NCI-H82 (cell line): Measurements from ENCODE around the gene HIVEP3.

Experiments used
- DNase-seq: peaks from one replicate; lab custom pipeline; 2025; lab: John Stamatoyannopoulos, UW

HIVEP3 gene

DNA sequence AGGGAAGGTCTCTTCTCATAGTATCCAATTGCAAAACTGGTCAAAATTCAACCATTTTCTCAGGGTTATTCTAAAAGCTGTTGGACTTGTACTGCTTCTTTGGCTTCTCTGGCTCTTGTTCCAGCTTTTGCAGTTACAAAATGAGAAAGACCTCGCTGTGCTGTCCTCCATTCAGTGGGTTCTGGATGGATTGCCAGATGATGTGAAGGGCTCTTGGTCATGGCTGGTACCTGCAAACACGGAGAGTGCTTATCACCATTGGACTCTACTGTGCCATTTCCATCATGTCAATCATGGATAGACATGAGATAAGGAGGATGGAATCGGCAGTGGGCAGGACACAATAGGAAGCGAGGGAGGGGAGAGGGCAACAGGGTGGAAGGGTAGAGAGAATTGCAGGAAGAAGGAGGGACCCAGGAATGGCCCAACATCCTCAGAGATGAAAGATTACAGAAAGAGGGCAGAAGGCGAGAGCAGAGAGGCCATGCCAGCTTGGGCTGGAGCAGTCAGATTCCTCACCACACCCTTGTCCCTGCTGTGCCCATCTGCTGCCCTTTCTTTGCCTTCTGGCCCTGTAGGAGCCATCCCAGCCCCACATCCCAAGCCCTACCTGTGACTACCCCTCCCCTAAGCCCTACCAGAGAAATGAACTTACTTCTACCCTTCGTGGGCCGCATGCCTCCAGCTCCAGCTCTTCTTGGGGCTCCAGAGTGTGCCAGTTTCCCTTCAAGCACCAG, 70.3 kb downstream of the HIVEP3 start:
- DNase-seq: no peak

GRCh38 chr1:41847733-41848132, 71.0 kb downstream of the HIVEP3 start:
- no peak for DNase-seq

- DNase-seq: no peak
Observed at GRCh38 chr1:41846625-41847405, 71.9 kb downstream of the HIVEP3 start.

DNA sequence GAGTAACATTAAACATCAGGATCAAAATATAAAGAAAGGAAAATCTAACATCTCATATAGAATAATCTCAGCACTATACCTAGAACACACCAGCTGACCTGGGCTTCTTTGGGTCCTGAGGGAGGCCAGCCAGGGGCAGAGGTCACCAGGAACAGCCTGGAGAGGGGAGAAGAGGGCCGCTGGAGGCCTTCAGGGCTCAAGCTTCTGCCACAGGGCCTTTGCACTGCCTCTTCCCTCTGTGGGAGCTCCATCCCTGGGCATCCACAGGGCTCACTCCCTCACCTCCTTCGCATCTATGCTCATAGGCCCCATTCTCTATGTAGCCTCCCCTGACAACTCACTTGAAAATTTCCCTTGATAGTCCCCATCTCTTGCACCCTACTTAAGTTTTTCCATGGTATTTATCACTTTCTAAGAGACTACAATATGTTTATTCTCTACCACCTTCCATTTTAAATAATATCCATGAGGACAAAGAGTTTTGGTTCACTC, 73.9 kb downstream of the HIVEP3 start:
- no peak for DNase-seq

- no peak for DNase-seq
Observed at GRCh38 chr1:41844255-41844654, 74.5 kb downstream of the HIVEP3 start.

- DNase-seq: no peak
Observed at GRCh38 chr1:41842993-41843755, 75.5 kb downstream of the HIVEP3 start.

DNA sequence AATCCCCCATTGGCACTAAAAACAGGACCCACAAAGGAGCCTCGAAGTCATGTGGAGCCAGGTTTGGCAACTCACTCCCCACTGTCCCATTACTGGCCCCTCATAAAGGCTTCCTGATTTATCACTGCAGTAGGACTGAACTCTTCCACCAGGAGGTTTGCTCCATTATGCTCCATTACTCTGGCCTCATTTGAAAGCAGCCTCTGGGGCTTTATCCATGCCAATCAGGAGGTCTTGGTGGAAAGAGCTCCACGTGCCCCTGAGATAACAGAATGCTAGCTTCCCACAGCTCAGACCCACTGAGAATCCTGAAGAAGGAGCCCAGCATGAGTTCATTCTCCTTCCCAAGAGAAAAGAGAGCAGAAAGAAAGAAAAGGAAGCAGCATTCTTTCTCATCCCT, 76.4 kb downstream of the HIVEP3 start:
- DNase-seq: no peak

DNA sequence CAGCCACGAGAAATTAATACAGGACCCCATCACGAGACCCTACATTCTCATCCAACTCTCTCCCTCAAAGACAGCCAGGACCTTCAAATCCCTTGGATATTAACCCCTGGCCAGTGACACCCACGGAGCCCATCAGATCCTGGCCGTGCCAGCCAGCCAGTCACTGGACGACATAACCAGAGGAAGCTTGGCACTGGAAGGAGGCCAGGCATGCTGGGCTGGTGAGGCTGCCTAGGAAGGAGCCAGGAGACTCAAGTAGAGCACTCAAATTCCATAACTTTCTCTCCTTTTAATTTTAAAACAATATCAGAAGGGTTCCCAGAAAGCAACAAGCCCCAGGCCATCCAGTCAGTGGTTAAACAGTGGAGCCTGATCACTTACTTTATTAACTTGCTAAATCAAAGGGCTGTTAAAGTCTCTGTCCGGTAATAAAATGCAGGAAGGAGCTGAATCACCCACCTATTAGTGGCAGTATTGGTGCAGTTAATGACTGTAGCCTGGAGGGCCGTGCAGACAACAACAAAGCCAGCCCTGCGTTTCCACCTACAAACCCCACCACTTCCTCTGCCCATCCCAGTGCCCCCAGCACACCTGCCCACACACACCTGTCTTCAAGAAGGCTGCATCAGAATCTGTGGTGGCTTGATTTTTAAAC, 78.0 kb downstream of the HIVEP3 start:
- DNase-seq: no peak

DNA sequence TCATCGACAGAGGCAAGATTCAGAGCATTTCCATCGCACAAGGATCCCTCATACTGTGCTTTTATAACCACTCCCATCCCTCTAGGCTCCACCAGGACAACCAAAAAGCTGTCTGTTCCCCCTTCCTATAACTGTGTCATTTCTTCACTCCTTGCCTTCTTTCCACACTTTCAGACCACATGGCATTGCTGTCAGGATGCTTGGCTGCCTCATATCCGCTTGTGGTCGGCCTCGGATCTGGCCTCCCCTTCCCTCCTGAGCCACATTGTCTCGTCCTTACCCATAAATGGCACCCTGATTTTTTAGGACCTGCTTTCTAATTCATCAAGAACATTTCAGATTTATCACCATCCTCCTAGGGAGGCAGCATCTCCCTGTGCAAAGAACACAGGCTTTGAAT, 80.5 kb downstream of the HIVEP3 start:
- DNase-seq: no peak

GRCh38 chr1:41837691-41838090, 81.0 kb downstream of the HIVEP3 start:
- DNase-seq: no peak

- no peak for DNase-seq
Observed at GRCh38 chr1:41835485-41835884, 83.2 kb downstream of the HIVEP3 start.

GRCh38 chr1:41833519-41834000, 85.2 kb downstream of the HIVEP3 start:
- no peak for DNase-seq

DNA sequence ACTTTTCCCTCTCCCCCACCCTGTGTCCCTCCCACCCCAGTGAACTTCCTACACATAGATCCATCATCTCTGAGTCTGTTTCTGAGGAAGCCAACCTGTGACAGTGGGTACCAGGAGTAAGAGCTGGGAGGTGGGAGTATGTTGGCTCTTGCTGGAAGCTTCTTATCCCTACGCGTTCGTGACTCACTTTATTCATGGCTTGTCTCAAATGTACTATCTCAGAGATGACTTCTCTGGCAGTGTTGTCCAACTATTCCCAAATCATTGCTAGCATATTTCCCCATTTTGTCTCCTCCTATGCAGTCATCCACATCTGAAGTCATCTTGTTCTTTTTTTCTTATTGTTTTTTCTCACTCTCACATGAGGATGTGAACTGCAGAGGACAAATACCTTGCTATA, 88.0 kb downstream of the HIVEP3 start:
- DNase-seq: no peak

- no peak for DNase-seq
Observed at GRCh38 chr1:41827991-41828570, 90.6 kb downstream of the HIVEP3 start.

DNA sequence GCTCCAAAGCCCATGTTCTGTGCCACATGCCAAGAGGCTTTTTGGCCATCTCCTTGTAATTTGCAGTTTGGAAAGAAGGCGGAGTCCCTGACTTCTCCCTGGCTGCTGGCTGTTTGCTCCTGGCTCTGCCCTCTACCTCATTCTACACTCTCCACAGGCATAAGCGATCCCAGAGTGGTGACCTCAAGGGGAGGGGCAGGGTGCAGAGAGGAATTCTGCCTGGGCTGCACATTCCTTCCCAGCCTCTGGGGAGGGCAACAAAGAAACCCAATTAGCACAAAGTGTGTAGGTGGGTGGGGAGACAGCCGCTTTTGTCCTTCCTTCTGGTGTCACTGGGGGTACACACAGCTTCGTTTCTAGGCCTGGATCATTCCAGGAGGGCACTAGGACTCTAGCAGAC, 95.3 kb downstream of the HIVEP3 start:
- no peak for DNase-seq

- no peak for DNase-seq
Observed at GRCh38 chr1:41822866-41823265, 95.9 kb downstream of the HIVEP3 start.

- DNase-seq: no peak
Observed at GRCh38 chr1:41819843-41820242, 98.9 kb downstream of the HIVEP3 start.

- no peak for DNase-seq
Observed at GRCh38 chr1:41819069-41819468, 99.7 kb downstream of the HIVEP3 start.

- no peak for DNase-seq
Observed at GRCh38 chr1:41816061-41816460, 102.7 kb downstream of the HIVEP3 start.

DNA sequence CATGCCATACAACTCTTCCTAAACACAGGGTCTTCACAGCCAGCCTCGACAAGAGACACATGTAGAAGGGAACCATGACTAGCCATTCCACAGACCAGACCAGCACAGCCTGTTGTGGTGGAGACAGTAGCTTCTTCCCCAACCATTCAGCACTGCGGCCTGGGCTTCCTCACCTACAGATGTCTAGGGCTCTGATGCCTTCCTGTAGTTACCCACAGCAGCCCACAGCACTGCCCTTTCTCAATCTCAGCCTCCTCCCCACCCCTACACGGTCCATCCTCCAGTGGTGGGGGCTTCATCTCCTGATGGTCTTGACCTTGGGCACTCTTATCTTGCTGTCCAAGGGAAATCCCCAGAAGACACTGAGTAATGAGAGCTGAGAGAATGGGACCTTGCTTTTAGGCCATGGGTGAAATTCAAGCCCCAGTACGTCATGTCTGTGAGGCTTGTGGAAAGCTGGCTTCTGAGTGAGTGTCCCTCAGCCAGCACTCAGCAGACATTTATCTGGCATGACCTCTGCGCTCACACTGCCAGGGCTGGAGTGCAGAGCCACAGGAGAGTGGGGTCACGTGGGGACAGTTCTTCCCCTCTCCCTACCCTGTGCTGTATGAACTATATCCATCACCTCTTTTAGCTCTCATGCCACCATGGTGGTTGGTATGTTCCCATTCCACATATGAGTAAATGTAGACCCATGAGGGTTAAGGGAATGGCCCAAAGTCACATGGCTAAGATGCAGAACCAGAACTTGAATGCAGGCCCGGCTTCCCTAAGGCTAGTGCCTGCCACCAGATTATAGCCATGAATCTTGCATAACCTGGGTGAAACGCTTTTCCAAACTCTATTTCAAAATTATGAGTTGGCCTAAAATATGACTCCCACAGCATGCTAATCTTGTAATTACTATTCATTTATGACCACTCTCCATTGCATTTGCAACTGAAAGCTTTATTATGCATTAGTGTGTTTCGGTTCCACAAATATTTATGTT, 104.7 kb downstream of the HIVEP3 start:
- DNase-seq: no peak
